ENCODE results near the gene ARID1B. TPM values are rescaled to one million over a fixed set of nuclear protein-coding genes. Genes with fewer than 3 reads are reported as not detected.

ARID1B gene
- total RNA-seq, 2 donors from 2014 or later, result 65.1 to 99.4 TPM

- TF ChIP-seq POLR2A (IDR thresholded peaks at IDR 0.05) (no peak), POLR2AphosphoS5 (IDR thresholded peaks at IDR 0.05) (no peak), CTCF (IDR thresholded peaks at IDR 0.05) (no peak)
These were observed 128.6 kb downstream of the ARID1B start for GRCh38 chr6:156905801-156906200.

GRCh38 chr6:156906451-156906850 lies 129.3 kb downstream of the ARID1B start:
- intact Hi-C loops (cut with DNase I), result no loop called here
- Histone ChIP-seq H3K36me3 (no peaks in the 10 kb centered on the region), H3K9me3 (no peaks in the 10 kb centered on the region), H3K4me3 (no peak overlapping the region), H3K27me3 (replicated peaks; ENCODE audit: insufficient read depth) (no peaks in the 10 kb centered on the region), H3K4me1 (replicated peaks) (no peaks in the 10 kb centered on the region), H3K27ac (no peak overlapping the region)
- no peak for TF ChIP-seq POLR2AphosphoS5 (IDR thresholded peaks at IDR 0.05)
- no peak for TF ChIP-seq POLR2A (IDR thresholded peaks at IDR 0.05)
- no peak for TF ChIP-seq CTCF (IDR thresholded peaks at IDR 0.05)
- WGBS, result 99% methylated on average over 7 of the region's 7 CpGs
- no peak for DNase-seq (ENCODE audit: low spot score)

More at GRCh38 chr6:156905801-156906200, 128.6 kb downstream of the ARID1B start:
- Histone ChIP-seq H3K9me3 (no peaks in the 10 kb centered on the region), H3K36me3 (no peaks in the 10 kb centered on the region), H3K4me3 (no peak overlapping the region), H3K27ac (no peak overlapping the region), H3K4me1 (replicated peaks) (no peaks in the 10 kb centered on the region), H3K27me3 (replicated peaks; ENCODE audit: insufficient read depth) (no peaks in the 10 kb centered on the region)
- 47% methylated on average over 1 of the region's 1 CpG for WGBS
- intact Hi-C loops (cut with DNase I), result no loop called here
- DNase-seq (ENCODE audit: low spot score), result no peak

GRCh38 chr6:156909212-156910010 lies 132.2 kb downstream of the ARID1B start:
- H3K4me3 ChIP-seq, result no peak overlapping the region

GRCh38 chr6:156910011-156910334 lies 132.8 kb downstream of the ARID1B start:
- Histone ChIP-seq H3K36me3 (no peaks in the 10 kb centered on the region), H3K27ac (no peak overlapping the region), H3K4me3 (no peak overlapping the region), H3K9me3 (no peaks in the 10 kb centered on the region), H3K4me1 (replicated peaks) (no peaks in the 10 kb centered on the region), H3K27me3 (replicated peaks; ENCODE audit: insufficient read depth) (no peaks in the 10 kb centered on the region)
- TF ChIP-seq POLR2AphosphoS5 (IDR thresholded peaks at IDR 0.05) (no peak), CTCF (IDR thresholded peaks at IDR 0.05) (no peak), POLR2A (IDR thresholded peaks at IDR 0.05) (no peak)
- intact Hi-C loops (cut with DNase I), result no loop called here
- WGBS, result 99% methylated on average over 4 of the region's 4 CpGs
- no peak for DNase-seq (ENCODE audit: low spot score)

More at GRCh38 chr6:156909212-156910010, 132.2 kb downstream of the ARID1B start:
- no peaks in the 10 kb centered on the region for H3K27me3 ChIP-seq (replicated peaks; ENCODE audit: insufficient read depth)
- H3K4me1 ChIP-seq (replicated peaks), result no peaks in the 10 kb centered on the region
- no peaks in the 10 kb centered on the region for H3K36me3 ChIP-seq
- DNase-seq (ENCODE audit: low spot score), result no peak
- intact Hi-C loops (cut with DNase I), result no loop called here
- 94% methylated on average over 10 of the region's 10 CpGs for WGBS
- no peak overlapping the region for H3K27ac ChIP-seq
- H3K9me3 ChIP-seq, result no peaks in the 10 kb centered on the region
- TF ChIP-seq POLR2A (IDR thresholded peaks at IDR 0.05) (no peak), CTCF (IDR thresholded peaks at IDR 0.05) (no peak), POLR2AphosphoS5 (IDR thresholded peaks at IDR 0.05) (no peak)

GRCh38 chr6:156910938-156911337 lies 133.8 kb downstream of the ARID1B start:
- Histone ChIP-seq H3K36me3 (no peaks in the 10 kb centered on the region), H3K27me3 (replicated peaks; ENCODE audit: insufficient read depth) (no peaks in the 10 kb centered on the region), H3K4me3 (no peak overlapping the region), H3K27ac (no peak overlapping the region), H3K9me3 (no peaks in the 10 kb centered on the region), H3K4me1 (replicated peaks) (no peaks in the 10 kb centered on the region)
- no peak for DNase-seq (ENCODE audit: low spot score)
- TF ChIP-seq CTCF (IDR thresholded peaks at IDR 0.05) (no peak), POLR2A (IDR thresholded peaks at IDR 0.05) (no peak), POLR2AphosphoS5 (IDR thresholded peaks at IDR 0.05) (no peak)
- intact Hi-C loops (cut with DNase I), result no loop called here
- 38% methylated on average over 1 of the region's 1 CpG for WGBS

All from prostate gland (tissue), 2 donors.